ENCODE measurements around the gene ANO10. TPM values are rescaled to one million over a fixed set of nuclear protein-coding genes. Genes with fewer than 3 reads are reported as not detected.

The ANO10 gene
- total and polyA plus RNA-seq, 2 donors (not counting 1 experiment from before 2014, with no cell fraction given), result 1.9 to 10.6 TPM

DNA sequence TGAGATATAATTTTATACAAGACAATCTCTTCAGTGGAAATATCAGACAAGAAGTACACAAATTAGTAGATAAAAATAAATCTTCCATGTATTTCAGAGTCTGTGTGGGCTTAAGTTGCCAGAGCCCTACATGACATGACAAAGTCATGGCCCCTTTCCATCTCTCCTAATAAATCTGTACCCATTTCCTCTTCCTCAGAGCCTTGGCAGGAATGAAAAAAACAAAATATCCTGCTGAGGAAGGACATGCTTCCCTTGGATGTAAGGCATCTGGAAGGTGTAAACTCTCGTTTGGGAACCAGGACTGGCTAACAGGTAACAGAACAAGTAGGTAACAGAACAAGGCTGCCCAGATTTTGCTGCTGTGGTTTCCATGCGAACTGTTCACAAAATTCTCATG lies 187.4 kb downstream of the ANO10 start:
- TF ChIP-seq, protein P1, sequence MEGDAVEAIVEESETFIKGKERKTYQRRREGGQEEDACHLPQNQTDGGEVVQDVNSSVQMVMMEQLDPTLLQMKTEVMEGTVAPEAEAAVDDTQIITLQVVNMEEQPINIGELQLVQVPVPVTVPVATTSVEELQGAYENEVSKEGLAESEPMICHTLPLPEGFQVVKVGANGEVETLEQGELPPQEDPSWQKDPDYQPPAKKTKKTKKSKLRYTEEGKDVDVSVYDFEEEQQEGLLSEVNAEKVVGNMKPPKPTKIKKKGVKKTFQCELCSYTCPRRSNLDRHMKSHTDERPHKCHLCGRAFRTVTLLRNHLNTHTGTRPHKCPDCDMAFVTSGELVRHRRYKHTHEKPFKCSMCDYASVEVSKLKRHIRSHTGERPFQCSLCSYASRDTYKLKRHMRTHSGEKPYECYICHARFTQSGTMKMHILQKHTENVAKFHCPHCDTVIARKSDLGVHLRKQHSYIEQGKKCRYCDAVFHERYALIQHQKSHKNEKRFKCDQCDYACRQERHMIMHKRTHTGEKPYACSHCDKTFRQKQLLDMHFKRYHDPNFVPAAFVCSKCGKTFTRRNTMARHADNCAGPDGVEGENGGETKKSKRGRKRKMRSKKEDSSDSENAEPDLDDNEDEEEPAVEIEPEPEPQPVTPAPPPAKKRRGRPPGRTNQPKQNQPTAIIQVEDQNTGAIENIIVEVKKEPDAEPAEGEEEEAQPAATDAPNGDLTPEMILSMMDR (IDR thresholded peaks at IDR 0.05), result no peak
- TF ChIP-seq EZH2 (IDR thresholded peaks at IDR 0.05; ENCODE audit: borderline replicate concordance, insufficient read depth, low read depth, low read length, poor library complexity, severe bottlenecking), result no peak
- POLR2A ChIA-PET, result no interaction called here

DNA sequence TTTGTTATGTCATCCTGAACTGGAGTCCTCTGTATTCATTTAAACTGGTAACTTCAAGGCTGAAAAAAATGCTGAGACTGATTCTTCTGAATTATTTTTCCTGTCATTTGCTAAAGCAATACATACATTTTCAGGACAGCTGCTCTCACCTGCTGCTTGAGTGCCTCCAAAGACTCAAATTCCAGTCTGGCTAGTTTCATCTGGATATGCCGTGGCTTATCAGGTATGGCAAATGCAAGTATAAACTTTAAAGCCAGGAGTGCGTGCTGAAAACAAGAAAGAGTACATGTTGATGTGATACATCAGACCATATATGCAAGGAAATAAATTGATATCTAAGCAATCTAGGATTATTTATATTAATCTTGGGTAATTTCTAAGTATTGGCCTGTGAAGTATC lies 189.3 kb downstream of the ANO10 start:
- no peaks in the 10 kb centered on the region for H3K4me1 Mint-ChIP-seq
- Histone ChIP-seq H3K9ac (ENCODE audit: low read length) (no peak overlapping the region), H3K9me3 (ENCODE audit: control extremely low read depth in 1 of 3, control insufficient read depth in 2 of 3, insufficient read depth in 1 of 3, low read length in 2 of 3) (no peaks in the 10 kb centered on the region), H3K4me1 (ENCODE audit: control insufficient read depth in 2 of 2, insufficient read depth in 2 of 2, low read length in 2 of 2) (no peaks in the 10 kb centered on the region), H3K4me2 (replicated peaks; ENCODE audit: low read depth, low read length, poor library complexity, severe bottlenecking) (no peak overlapping the region), H2AFZ (ENCODE audit: insufficient read depth, low read depth, low read length, poor library complexity, severe bottlenecking) (no peak overlapping the region), H3K4me3 (ENCODE audit: control extremely low read depth in 1 of 5, extremely low read depth in 1 of 5, insufficient read depth in 1 of 5, low read depth in 2 of 5, low read length in 4 of 5) (no peak overlapping the region), H3K36me3 (replicated peaks in 1 of 2; ENCODE audit: control extremely low read depth in 1 of 2, control insufficient read depth in 1 of 2, extremely low read depth in 1 of 2, insufficient read depth in 2 of 2, low read length in 1 of 2) (no peaks in the 10 kb centered on the region), H3K27me3 (replicated peaks in 1 of 4; ENCODE audit: control extremely low read depth in 1 of 4, control insufficient read depth in 3 of 4, insufficient read depth in 4 of 4, low read length in 3 of 4) (no peaks in the 10 kb centered on the region), H3K27ac (ENCODE audit: low read length in 2 of 2) (no peak overlapping the region), H4K20me1 (ENCODE audit: control insufficient read depth, insufficient read depth, low read length, poor library complexity, severe bottlenecking) (no peaks in the 10 kb centered on the region), H3K79me2 (ENCODE audit: control insufficient read depth, insufficient read depth, low read length) (no peaks in the 10 kb centered on the region)
- TF ChIP-seq EZH2 (IDR thresholded peaks at IDR 0.05; ENCODE audit: borderline replicate concordance, insufficient read depth, low read depth, low read length, poor library complexity, severe bottlenecking), result no peak
- TF ChIP-seq, protein P1 (IDR thresholded peaks at IDR 0.05), result no peak
- H3K27me3 Mint-ChIP-seq, result no peaks in the 10 kb centered on the region
- intact Hi-C loops (cut with micrococcal nuclease), result no loop called here
- ChIA-PET CTCF (no interaction called here), POLR2A (no interaction called here)
- WGBS (ENCODE audit: insufficient coverage), result no CpG with 5 or more reads among the region's 2 CpGs
- no peaks in the 10 kb centered on the region for H3K9me3 Mint-ChIP-seq (ENCODE audit: insufficient read depth)
- no peak for ATAC-seq (ENCODE audit: low read depth)
- no peak for DNase-seq
- no peak overlapping the region for H3K4me3 Mint-ChIP-seq
- no peak overlapping the region for H3K27ac Mint-ChIP-seq

More for the DNA sequence above, 187.4 kb downstream of the ANO10 start:
- Histone ChIP-seq H3K36me3 (replicated peaks in 1 of 2; ENCODE audit: control extremely low read depth in 1 of 2, control insufficient read depth in 1 of 2, extremely low read depth in 1 of 2, insufficient read depth in 2 of 2, low read length in 1 of 2) (no peaks in the 10 kb centered on the region), H3K9me3 (ENCODE audit: control extremely low read depth in 1 of 3, control insufficient read depth in 2 of 3, insufficient read depth in 1 of 3, low read length in 2 of 3) (peaks cover 0 to 5% (median 0%) of the 10 kb centered on the region in 3 donors), H3K79me2 (ENCODE audit: control insufficient read depth, insufficient read depth, low read length) (no peaks in the 10 kb centered on the region), H4K20me1 (ENCODE audit: control insufficient read depth, insufficient read depth, low read length, poor library complexity, severe bottlenecking) (no peaks in the 10 kb centered on the region), H3K27me3 (replicated peaks in 1 of 4; ENCODE audit: control extremely low read depth in 1 of 4, control insufficient read depth in 3 of 4, insufficient read depth in 4 of 4, low read length in 3 of 4) (no peaks in the 10 kb centered on the region), H3K4me3 (ENCODE audit: control extremely low read depth in 1 of 5, extremely low read depth in 1 of 5, insufficient read depth in 1 of 5, low read depth in 2 of 5, low read length in 4 of 5) (no peak overlapping the region), H3K4me2 (replicated peaks; ENCODE audit: low read depth, low read length, poor library complexity, severe bottlenecking) (no peak overlapping the region), H2AFZ (ENCODE audit: insufficient read depth, low read depth, low read length, poor library complexity, severe bottlenecking) (no peak overlapping the region), H3K4me1 (ENCODE audit: control insufficient read depth in 2 of 2, insufficient read depth in 2 of 2, low read length in 2 of 2) (no peaks in the 10 kb centered on the region), H3K9ac (ENCODE audit: low read length) (no peak overlapping the region), H3K27ac (ENCODE audit: low read length in 2 of 2) (no peak overlapping the region)
- intact Hi-C loops (cut with micrococcal nuclease), result no loop called here
- CTCF ChIA-PET, result no interaction called here
- 85% methylated on average over 1 of the region's 2 CpGs for WGBS (ENCODE audit: insufficient coverage)
- ATAC-seq (ENCODE audit: low read depth) (no peak), DNase-seq (no peak)
- Mint-ChIP-seq H3K4me3 (no peak overlapping the region), H3K4me1 (no peaks in the 10 kb centered on the region), H3K9me3 (ENCODE audit: insufficient read depth) (no peaks in the 10 kb centered on the region), H3K27me3 (no peaks in the 10 kb centered on the region), H3K27ac (no peak overlapping the region)

Measured in B cell (primary cell).